Measurements from ENCODE around the gene FBXW8.

The FBXW8 gene

GRCh38 chr12:117019866-117020265 is 109.1 kb downstream of the FBXW8 start:
- Histone ChIP-seq H3K27ac (replicated peaks) (no peak overlapping the region), H3K4me3 (replicated peaks; ENCODE audit: insufficient read depth, low read length) (no peak overlapping the region), H3K27me3 (ENCODE audit: insufficient read depth, poor library complexity, severe bottlenecking) (no peaks in the 10 kb centered on the region)
- TF ChIP-seq GABPA (IDR thresholded peaks at IDR 0.05; ENCODE audit: low read depth): no peak
- TF ChIP-seq REST (IDR thresholded peaks at IDR 0.05; ENCODE audit: insufficient replicate concordance, low read depth): no peak
- TF ChIP-seq CTCF (IDR thresholded peaks at IDR 0.05; ENCODE audit: insufficient read depth, low read length): no peak
- TF ChIP-seq POLR2AphosphoS5 (IDR thresholded peaks at IDR 0.05; ENCODE audit: low read depth): no peak
- TF ChIP-seq SPI1 (IDR thresholded peaks at IDR 0.05; ENCODE audit: borderline replicate concordance, low read depth): no peak
- no peak for DNase-seq (ENCODE audit: low read depth in 1 of 2, low spot score in 1 of 2)

GRCh38 chr12:117020536-117021220 is 109.9 kb downstream of the FBXW8 start:
- DNase-seq (ENCODE audit: low read depth in 1 of 2, low spot score in 1 of 2): no peak
- TF ChIP-seq POLR2AphosphoS5 (IDR thresholded peaks at IDR 0.05; ENCODE audit: low read depth) (0 out of 2 replicates have a peak, but pooled peaks have one; percentile 16), GABPA (IDR thresholded peaks at IDR 0.05; ENCODE audit: low read depth) (no peak)
- H3K4me3 ChIP-seq (replicated peaks; ENCODE audit: insufficient read depth, low read length): no peak overlapping the region
- H3K27ac ChIP-seq (replicated peaks): no peak overlapping the region
- no peaks in the 10 kb centered on the region for H3K27me3 ChIP-seq (ENCODE audit: insufficient read depth, poor library complexity, severe bottlenecking)

- no peak for DNase-seq (ENCODE audit: low read depth in 1 of 2, low spot score in 1 of 2)
- no peak for TF ChIP-seq SPI1 (IDR thresholded peaks at IDR 0.05; ENCODE audit: borderline replicate concordance, low read depth)
- TF ChIP-seq REST (IDR thresholded peaks at IDR 0.05; ENCODE audit: insufficient replicate concordance, low read depth): no peak
- no peak for TF ChIP-seq CTCF (IDR thresholded peaks at IDR 0.05; ENCODE audit: insufficient read depth, low read length)
- Histone ChIP-seq H3K4me3 (replicated peaks; ENCODE audit: insufficient read depth, low read length) (no peak overlapping the region), H3K27ac (replicated peaks) (no peak overlapping the region), H3K27me3 (ENCODE audit: insufficient read depth, poor library complexity, severe bottlenecking) (no peaks in the 10 kb centered on the region)
Measured at GRCh38 chr12:117022465-117022864, 111.7 kb downstream of the FBXW8 start.

GRCh38 chr12:117023998-117024960 is 113.5 kb downstream of the FBXW8 start:
- H3K27me3 ChIP-seq (ENCODE audit: insufficient read depth, poor library complexity, severe bottlenecking): no peaks in the 10 kb centered on the region
- no peak for TF ChIP-seq CTCF (IDR thresholded peaks at IDR 0.05; ENCODE audit: insufficient read depth, low read length)
- no peak for TF ChIP-seq REST (IDR thresholded peaks at IDR 0.05; ENCODE audit: insufficient replicate concordance, low read depth)
- TF ChIP-seq SPI1 (IDR thresholded peaks at IDR 0.05; ENCODE audit: borderline replicate concordance, low read depth): no peak
- no peak for TF ChIP-seq POLR2AphosphoS5 (IDR thresholded peaks at IDR 0.05; ENCODE audit: low read depth)
- TF ChIP-seq GABPA (IDR thresholded peaks at IDR 0.05; ENCODE audit: low read depth): no peak
- H3K4me3 ChIP-seq (replicated peaks; ENCODE audit: insufficient read depth, low read length): no peak overlapping the region
- no peak overlapping the region for H3K27ac ChIP-seq (replicated peaks)
- no peak for DNase-seq (ENCODE audit: low read depth in 1 of 2, low spot score in 1 of 2)

Data from HL-60 (cell line).